CD4-positive, alpha-beta T cell treated with Interleukin-2 at 100 ng/mL for 4 hours (primary cell): ENCODE results near the gene CDC25A.
"Not testable (repeated sequence)": the region's sequence is repeated elsewhere in the genome, so short reads cannot be mapped to it uniquely, and the experiment has no call there.

Experiments used
- DNase-seq: peaks from one replicate; pipeline ENCODE4 v3.0.0-alpha.2; 2020; ENCODE audit warnings: low spot score

Gene CDC25A

GRCh38 chr3:48188266-48189201, at the start of gene CDC25A:
CDC25A (minus strand) TSS chr3:48188417; CDS start chr3:48187947, 470 bp downstream.
- peak; percentile 98 for DNase-seq

GRCh38 chr3:48236531-48236930, 48.3 kb upstream of the CDC25A start:
- no peak for DNase-seq

- no peak for DNase-seq
These were observed 45.3 kb upstream of the CDC25A start for GRCh38 chr3:48233542-48233941.

- peak; percentile 51 for DNase-seq
These were observed 44.5 kb upstream of the CDC25A start for GRCh38 chr3:48232734-48233133.

- no peak for DNase-seq
These were observed 44.0 kb upstream of the CDC25A start for GRCh38 chr3:48232232-48232631.

GRCh38 chr3:48226939-48227338, 38.7 kb upstream of the CDC25A start:
- DNase-seq = no peak

- DNase-seq = no peak
These were observed 37.4 kb upstream of the CDC25A start for GRCh38 chr3:48225587-48225986.

- peak; percentile 7 for DNase-seq
These were observed 34.6 kb upstream of the CDC25A start, which contains the start of gene CAMP for GRCh38 chr3:48222616-48223513. CAMP (plus strand) TSS chr3:48223495; CDS start chr3:48223512, 17 bp downstream.

GRCh38 chr3:48220746-48221145, 32.5 kb upstream of the CDC25A start:
- DNase-seq = no peak

GRCh38 chr3:48219543-48219942, 31.3 kb upstream of the CDC25A start:
- DNase-seq = no peak

GRCh38 chr3:48218537-48218936, 30.3 kb upstream of the CDC25A start:
- DNase-seq = no peak

- no peak for DNase-seq
These were observed 29.2 kb upstream of the CDC25A start for GRCh38 chr3:48217449-48217848.

GRCh38 chr3:48215876-48216275, 27.7 kb upstream of the CDC25A start:
- DNase-seq = no peak

- no peak for DNase-seq
These were observed 27.2 kb upstream of the CDC25A start for GRCh38 chr3:48215466-48215865.

- no peak for DNase-seq
These were observed 26.8 kb upstream of the CDC25A start for GRCh38 chr3:48215019-48215418.

GRCh38 chr3:48214225-48214624, 26.0 kb upstream of the CDC25A start:
- no peak for DNase-seq

GRCh38 chr3:48211776-48212175, 23.6 kb upstream of the CDC25A start:
- not testable (repeated sequence) for DNase-seq

- not testable (repeated sequence) for DNase-seq
These were observed 22.3 kb upstream of the CDC25A start for GRCh38 chr3:48210534-48210933.

- DNase-seq = no peak
These were observed 21.2 kb upstream of the CDC25A start for GRCh38 chr3:48209445-48209844.

- no peak for DNase-seq
These were observed 19.9 kb upstream of the CDC25A start for GRCh38 chr3:48208076-48208475.

GRCh38 chr3:48202632-48203031, 14.4 kb upstream of the CDC25A start:
- no peak for DNase-seq

GRCh38 chr3:48199117-48199516, 10.9 kb upstream of the CDC25A start:
- no peak for DNase-seq

GRCh38 chr3:48196611-48197010, 8.4 kb upstream of the CDC25A start:
- no peak for DNase-seq
